Osteoblast (primary cell): ENCODE results near the gene MAP3K12. TPM values are rescaled to one million over a fixed set of nuclear protein-coding genes. Genes with fewer than 3 reads are reported as not detected.

Experiments used
- DNase-seq: peaks from one replicate; pipeline ENCODE4 v3.0.0; 2011; ENCODE audit warnings: low spot score, mixed read lengths; ENCODE audit not compliant: insufficient read length; ENCODE audit errors: missing footprints
- H2AFZ ChIP-seq: 2 replicates; pipeline ENCODE4 v1.6.0; 2011; ENCODE audit warnings: mild to moderate bottlenecking, low read length
- H3K27ac ChIP-seq: 2 replicates; pipeline ENCODE4 v1.5.1; 2011; ENCODE audit warnings: mild to moderate bottlenecking, low read depth, low read length, moderate library complexity
- H3K27me3 ChIP-seq: 2 replicates; pipeline ENCODE4 v1.6.0; 2012; ENCODE audit warnings: mild to moderate bottlenecking, control low read depth, inconsistent platforms, low read length, moderate library complexity; ENCODE audit not compliant: insufficient read depth
- H3K36me3 ChIP-seq: 2 replicates; pipeline ENCODE4 v1.5.1; 2011; ENCODE audit warnings: mild to moderate bottlenecking, low read length, control low read depth, moderate library complexity; ENCODE audit not compliant: insufficient read depth
- H3K4me1 ChIP-seq: 2 replicates; pipeline ENCODE4 v1.5.1; 2011; ENCODE audit warnings: mild to moderate bottlenecking, low read length, control low read depth, moderate library complexity; ENCODE audit not compliant: insufficient read depth
- H3K4me2 ChIP-seq: 2 replicates; pipeline ENCODE4 v1.6.0; 2011; ENCODE audit warnings: mild to moderate bottlenecking, low read length; ENCODE audit not compliant: insufficient read depth
- H3K4me3 ChIP-seq: fragments of 200-600 bp; sonication (generic); 3 replicates; pipeline ENCODE4 v1.5.1; 2012; ENCODE audit warnings: mild to moderate bottlenecking, low read length, inconsistent platforms; ENCODE audit not compliant: insufficient read depth
- H3K79me2 ChIP-seq: 2 replicates; pipeline ENCODE4 v1.6.0; 2012; ENCODE audit warnings: mild to moderate bottlenecking, low read length, control low read depth, inconsistent platforms; ENCODE audit not compliant: insufficient read depth
- H3K9me3 ChIP-seq: 2 replicates; pipeline ENCODE4 v1.5.1; 2011; ENCODE audit warnings: low read depth, low read length, control low read depth
- H4K20me1 ChIP-seq: 2 replicates; pipeline ENCODE4 v1.6.0; 2012; ENCODE audit warnings: mild to moderate bottlenecking, low read length, control low read depth; ENCODE audit not compliant: insufficient read depth
- CTCF ChIP-seq: IDR thresholded peaks from 2 replicates; pipeline ENCODE4 v1.5.1; 2011; ENCODE audit warnings: mild to moderate bottlenecking, low read depth, low read length, moderate library complexity; ENCODE audit errors: extremely low read depth
- total RNA-seq: library from RNA; depleted of rRNA; stranded (reverse); fragments of >200 nt; gene quantifications from 2 replicates; pipeline ENCODE4 v1.2.3, GENCODE V29; 2012

Gene MAP3K12
- total RNA-seq, 1 donor = 49.6 TPM

- Histone ChIP-seq H3K9me3 (no peaks in the 10 kb centered on the region), H3K4me2 (peak overlapping the region; percentile 7), H3K4me3 (no peak overlapping the region), H4K20me1 (peaks cover 3% of the 10 kb centered on the region), H2AFZ (no peak overlapping the region), H3K27me3 (no peaks in the 10 kb centered on the region), H3K4me1 (peaks cover 59% of the 10 kb centered on the region), H3K27ac (peak overlapping the region; percentile 82), H3K36me3 (peaks cover 32% of the 10 kb centered on the region), H3K79me2 (peaks cover 23% of the 10 kb centered on the region)
- DNase-seq = peak; percentile 89
- no peak for TF ChIP-seq CTCF
These were observed 6.5 kb upstream of the MAP3K12 start for GRCh38 chr12:53505555-53506449.

GRCh38 chr12:53505086-53505485 lies 5.8 kb upstream of the MAP3K12 start:
- H3K27ac ChIP-seq = peak overlapping the region; percentile 82

GRCh38 chr12:53504004-53504920 lies 5.0 kb upstream of the MAP3K12 start:
- Histone ChIP-seq H2AFZ (no peak overlapping the region), H3K9me3 (no peaks in the 10 kb centered on the region), H3K36me3 (peaks cover 27% of the 10 kb centered on the region), H3K27me3 (no peaks in the 10 kb centered on the region), H3K79me2 (peaks cover 23% of the 10 kb centered on the region), H3K27ac (peak overlapping the region; percentile 82), H3K4me3 (no peak overlapping the region), H3K4me2 (no peak overlapping the region), H4K20me1 (peaks cover 3% of the 10 kb centered on the region), H3K4me1 (peaks cover 69% of the 10 kb centered on the region)
- DNase-seq = peak; percentile 67
- TF ChIP-seq CTCF = peak; percentile 13

More at GRCh38 chr12:53505086-53505485, 5.8 kb upstream of the MAP3K12 start:
- Histone ChIP-seq H3K4me3 (no peak overlapping the region), H3K27me3 (no peaks in the 10 kb centered on the region), H3K9me3 (no peaks in the 10 kb centered on the region), H3K79me2 (peaks cover 23% of the 10 kb centered on the region), H3K36me3 (peaks cover 27% of the 10 kb centered on the region), H4K20me1 (peaks cover 3% of the 10 kb centered on the region), H3K4me1 (peaks cover 63% of the 10 kb centered on the region), H3K4me2 (peak overlapping the region; percentile 7), H2AFZ (no peak overlapping the region)
- TF ChIP-seq CTCF = no peak
- DNase-seq = peak; percentile 95
